G401.6 (cell line): ENCODE measurements around the gene KNTC1.
A peak's percentile ranks its signal among the peaks of the same experiment; 100 is the strongest.

Source experiments
- FAIRE-seq: peaks from 2 replicates; lab custom pipeline; 2012; peaks lifted over from hg19 to GRCh38; lab: Jason Lieb, UNC

The KNTC1 gene

GRCh38 chr12:122505419-122506051, 21.5 kb upstream of the KNTC1 start:
- FAIRE-seq: no peak

GRCh38 chr12:122506393-122506938, 20.6 kb upstream of the KNTC1 start:
- FAIRE-seq: no peak

DNA sequence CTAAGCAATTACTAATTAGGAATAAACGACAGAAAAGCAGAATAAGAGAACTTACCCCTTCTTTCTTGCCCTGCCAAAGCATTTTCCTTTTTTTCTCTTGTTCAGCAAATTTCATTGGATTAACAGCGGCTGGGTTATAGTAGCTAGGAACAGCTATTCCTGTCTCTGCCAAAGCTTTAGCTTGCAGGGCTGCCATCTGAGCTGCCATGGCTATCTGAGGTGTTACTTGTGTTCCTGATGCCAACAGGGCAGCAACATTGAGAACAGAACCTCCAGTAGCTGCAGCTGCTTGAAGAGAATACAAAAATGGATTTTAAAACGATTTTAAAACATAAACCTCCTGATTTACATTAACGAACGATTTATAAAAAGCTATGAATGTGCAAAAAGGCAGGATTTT, 18.9 kb upstream of the KNTC1 start:
- no peak for FAIRE-seq

- FAIRE-seq: peak; percentile 13
Observed at GRCh38 chr12:122513028-122513427, 14.0 kb upstream of the KNTC1 start.

DNA sequence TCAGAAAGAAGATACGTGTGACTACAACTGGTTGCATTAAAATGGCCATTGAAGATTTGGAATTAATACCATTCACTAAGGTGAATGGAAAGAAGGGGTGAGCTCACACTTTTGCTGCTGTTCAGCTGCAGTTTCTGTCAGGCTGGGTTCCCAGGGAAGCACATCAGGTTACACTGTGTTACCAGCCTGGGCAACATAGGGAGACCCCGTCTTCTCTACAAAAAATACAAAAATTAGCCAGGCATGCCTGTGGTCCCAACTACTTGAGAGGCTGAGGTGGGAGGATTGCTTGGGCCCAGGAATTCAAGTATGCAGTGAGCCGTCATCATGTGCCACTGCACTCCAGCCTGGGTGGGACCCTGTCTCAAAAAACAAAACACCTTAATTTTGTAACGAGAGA, 13.4 kb upstream of the KNTC1 start:
- no peak for FAIRE-seq

GRCh38 chr12:122515275-122515674, 11.8 kb upstream of the KNTC1 start:
- FAIRE-seq: no peak

GRCh38 chr12:122516544-122517361, 10.3 kb upstream of the KNTC1 start:
- no peak for FAIRE-seq

DNA sequence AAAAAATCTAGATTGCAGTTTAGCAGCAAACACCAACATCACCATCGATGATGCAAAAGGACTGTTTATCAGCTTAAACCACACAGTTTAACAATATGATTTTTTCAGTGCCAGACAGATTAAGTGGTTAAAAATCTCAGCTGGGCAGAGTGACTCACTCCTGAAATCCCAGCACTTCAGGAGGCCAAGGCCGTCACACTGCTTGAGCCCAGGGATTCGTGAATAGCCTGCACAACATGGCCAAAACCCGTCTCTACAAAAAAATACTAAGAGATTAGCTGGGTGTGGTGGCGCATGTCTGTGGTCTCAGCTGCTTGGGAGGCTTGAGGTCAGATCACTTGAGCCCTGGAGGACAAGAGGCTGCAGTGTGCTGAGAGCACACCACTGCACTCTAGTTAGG, 9.2 kb upstream of the KNTC1 start:
- FAIRE-seq: no peak

- FAIRE-seq: no peak
Observed at GRCh38 chr12:122518908-122519307, 8.1 kb upstream of the KNTC1 start.

DNA sequence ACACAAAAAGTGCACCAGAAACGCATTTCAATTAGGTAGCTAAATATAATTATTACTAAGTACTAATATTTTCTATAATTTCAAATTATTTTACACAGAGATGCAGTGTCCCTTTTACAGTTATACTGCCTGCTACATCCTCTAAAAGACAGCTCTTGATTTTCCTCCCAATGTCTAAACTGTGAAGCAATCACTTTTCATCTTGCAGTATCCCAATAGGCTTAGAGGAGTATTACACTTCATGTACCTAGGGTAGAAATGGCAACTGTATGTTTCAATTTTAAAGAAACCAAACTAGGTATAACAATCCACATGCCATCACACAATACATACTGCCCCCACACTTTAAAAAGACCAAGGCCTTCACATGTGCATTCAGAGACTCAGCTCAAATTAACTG, 7.6 kb upstream of the KNTC1 start:
- FAIRE-seq: no peak

- FAIRE-seq: no peak
Observed at GRCh38 chr12:122520676-122521075, 6.4 kb upstream of the KNTC1 start.

DNA sequence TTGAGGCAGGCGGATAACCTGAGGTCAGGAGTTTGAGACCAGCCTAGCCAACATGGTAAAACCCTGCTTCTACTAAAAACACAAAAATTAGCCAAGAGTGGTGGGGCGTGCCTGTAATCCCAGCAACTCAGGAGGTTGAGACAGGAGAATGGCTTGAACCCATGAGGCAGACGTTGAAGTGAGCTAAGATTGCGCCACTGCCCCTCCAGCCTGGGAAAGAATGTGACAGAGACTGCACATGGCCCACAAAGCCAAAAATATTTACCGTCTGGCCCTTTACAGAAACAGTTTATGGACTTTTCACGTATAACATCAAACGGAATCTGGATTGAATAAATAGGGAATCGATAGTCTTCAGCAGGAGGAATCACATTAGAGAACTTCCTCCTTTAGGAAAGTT, 3.8 kb upstream of the KNTC1 start:
- no peak for FAIRE-seq

DNA sequence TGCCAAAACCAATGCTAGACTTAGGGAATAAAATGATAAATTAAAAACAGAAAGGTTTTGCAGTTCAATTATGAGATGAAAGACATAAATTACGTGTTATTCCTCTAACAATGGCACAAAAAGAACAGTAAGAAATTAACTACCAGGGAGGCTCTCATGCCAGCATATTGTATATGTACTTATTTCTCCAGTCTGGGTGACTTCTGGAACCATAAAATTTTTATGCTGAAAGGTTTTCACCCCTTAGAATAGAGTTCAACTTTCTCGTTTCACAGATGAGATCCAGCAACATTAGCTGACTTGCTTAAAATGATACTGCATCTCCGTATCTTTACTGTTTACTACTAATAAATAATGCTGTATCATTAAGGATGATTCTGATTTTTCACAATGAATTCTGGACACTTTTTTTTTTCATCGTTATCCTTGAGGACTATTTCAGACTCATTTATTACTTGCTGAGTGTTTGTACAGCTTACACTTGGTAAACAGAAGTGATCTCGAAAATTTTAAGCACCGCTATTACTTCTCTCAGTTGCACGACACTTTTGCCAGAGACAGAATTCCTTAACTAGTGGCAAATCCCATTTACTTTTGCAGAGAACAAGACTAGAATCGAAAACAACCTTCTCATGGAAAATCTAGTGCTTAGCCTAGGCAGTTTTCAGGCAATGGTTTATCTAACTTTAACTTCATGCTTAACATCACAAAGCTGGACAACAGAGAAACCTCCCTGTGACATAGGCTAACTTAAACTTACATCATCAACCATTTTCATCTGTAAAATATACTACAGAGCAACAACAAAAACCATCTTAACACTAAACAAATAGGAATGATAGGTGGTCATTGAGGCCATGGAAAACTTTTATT, 3.0 kb upstream of the KNTC1 start:
- no peak for FAIRE-seq

- no peak for FAIRE-seq
Observed at GRCh38 chr12:122527478-122527944, 462 bp downstream of the KNTC1 start.

GRCh38 chr12:122528582-122528981, 1.5 kb downstream of the KNTC1 start:
- FAIRE-seq: no peak

DNA sequence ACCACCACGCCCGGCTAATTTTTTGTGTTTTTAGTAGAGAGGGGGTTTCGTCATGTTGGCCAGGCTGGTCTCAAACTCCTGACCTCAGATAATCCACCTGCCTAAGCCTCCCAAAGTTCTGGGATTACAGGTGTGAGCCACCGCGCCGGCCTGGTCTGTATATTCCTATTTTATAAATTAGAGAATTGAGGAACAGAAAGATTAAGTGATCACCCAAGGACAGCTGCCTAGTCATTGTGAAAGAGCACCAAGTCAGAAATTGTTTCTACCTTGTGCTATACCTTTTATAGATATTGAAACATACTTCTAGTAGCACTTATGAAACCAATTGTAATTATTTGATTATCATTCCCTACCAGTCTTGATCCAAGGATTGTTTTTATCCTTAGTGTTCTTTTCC, 1.9 kb downstream of the KNTC1 start:
- no peak for FAIRE-seq

DNA sequence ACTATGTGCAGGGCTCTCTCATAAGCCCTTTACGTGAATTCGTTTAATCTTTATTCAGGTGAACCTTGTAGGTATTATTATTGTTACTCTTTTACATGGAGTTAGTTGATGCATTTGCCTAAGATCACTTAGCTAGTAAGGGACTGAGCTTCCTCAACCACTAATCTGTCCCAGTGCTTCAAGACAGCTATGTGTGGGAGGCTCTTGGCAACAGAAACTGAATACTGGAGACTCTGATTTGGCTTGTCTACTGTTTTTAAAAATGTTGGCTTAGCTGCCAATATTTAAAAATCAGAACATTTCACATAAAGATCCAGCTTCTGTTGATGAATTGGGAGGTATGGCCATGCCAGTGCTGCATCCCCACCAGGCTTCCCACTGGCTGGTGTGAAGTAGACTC, 6.8 kb downstream of the KNTC1 start:
- no peak for FAIRE-seq

DNA sequence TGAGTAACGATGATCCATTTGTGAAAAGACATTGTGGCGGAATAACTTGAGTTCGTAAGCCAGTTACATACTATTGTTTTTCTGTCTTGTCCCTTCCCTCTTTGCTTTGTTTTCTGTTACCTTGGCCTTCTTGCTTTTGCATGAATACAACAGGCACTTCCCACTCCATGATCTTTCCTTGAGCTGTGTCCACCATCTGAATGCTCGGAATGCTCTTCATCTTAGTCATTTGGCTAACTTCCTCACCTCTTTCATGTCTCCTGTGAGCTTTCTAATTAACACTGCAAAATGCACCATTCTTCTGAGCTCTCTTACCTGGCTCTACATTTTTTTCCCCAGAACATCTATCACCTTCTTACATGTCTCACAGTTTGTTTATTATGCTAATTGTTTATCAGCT, 10.0 kb downstream of the KNTC1 start:
- no peak for FAIRE-seq

GRCh38 chr12:122538496-122538895, 11.4 kb downstream of the KNTC1 start:
- no peak for FAIRE-seq

DNA sequence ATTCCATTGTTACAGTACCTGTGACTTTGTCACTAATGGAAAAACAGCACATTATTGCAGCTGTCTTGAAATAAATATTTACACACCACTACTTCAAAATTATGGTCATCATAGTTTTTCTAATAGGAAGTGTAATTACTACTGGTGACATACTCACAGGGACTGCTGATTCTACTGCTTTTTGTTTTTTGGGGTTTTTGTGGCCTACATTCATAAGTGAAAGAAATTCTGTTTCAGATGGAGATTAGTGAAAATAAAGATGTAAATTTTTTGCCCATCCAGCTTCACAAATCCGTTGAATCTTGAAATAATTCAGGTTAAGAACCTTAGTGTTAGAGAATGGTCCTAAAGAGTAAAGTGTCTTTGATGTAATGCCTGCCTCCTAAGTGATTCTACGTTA, 17.5 kb downstream of the KNTC1 start:
- no peak for FAIRE-seq

- no peak for FAIRE-seq
Observed at GRCh38 chr12:122545855-122546254, 18.8 kb downstream of the KNTC1 start.

DNA sequence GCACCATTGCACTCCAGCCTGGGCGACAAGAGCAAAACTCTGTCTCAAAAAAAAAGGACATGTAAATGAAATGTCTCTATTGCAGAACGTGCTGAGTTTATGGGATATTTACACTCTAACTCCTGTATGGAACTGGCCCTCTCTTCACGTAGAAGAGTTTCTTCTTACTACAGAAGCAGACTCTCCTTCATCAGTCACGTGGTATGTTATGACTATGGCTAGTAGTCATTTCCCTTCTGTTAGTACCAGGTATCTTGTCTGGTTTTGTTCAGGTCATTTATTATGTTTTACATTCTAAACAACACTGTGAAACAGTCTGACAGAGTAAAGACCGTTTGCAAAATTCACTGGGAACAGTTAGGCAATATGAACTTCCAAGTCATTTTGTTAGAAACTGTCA, 20.3 kb downstream of the KNTC1 start:
- no peak for FAIRE-seq
